Measurements from ENCODE around the gene RMND5A. TPM values are rescaled to one million over a fixed set of nuclear protein-coding genes. Genes with fewer than 3 reads are reported as not detected.
A peak's percentile ranks its signal among the peaks of the same experiment; 100 is the strongest.
"Not testable (repeated sequence)": the region's sequence is repeated elsewhere in the genome, so short reads cannot be mapped to it uniquely, and the experiment has no call there.

RMND5A gene
- total and polyA plus RNA-seq, 4 donors = 29.4 to 77.9 (median 44.0) TPM

DNA sequence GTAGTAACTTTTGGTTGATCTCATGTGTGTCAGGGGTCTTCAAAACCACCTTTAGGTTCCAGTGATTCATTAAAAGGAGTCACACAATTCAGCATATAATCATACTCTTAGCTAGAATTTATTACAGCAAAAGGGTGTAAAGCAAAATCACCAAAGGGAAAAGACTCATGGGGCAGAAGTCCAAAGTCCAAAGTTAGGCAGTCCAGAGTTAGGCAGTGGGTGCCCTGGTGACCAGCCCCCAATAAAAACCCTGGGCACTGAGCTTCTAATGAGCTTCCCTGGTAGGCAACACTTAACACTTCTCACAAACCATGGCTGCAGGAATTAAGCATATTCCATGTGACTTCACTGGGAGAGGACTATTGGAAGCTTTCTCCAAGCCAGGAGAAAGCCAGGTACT lies 19.4 kb downstream of the RMND5A start:
- H3K36me3 ChIP-seq (ENCODE audit: control insufficient read depth, insufficient read depth, low read length); H3K4me1 ChIP-seq (ENCODE audit: control insufficient read depth, insufficient read depth, low read length); H3K27me3 ChIP-seq (ENCODE audit: control insufficient read depth, insufficient read depth, low read length); H3K27ac ChIP-seq (ENCODE audit: low read depth, low read length); DNase-seq (ENCODE audit: low read depth in 4 of 6, low spot score in 6 of 6); H3K9me3 ChIP-seq (ENCODE audit: control insufficient read depth, insufficient read depth, low read length); H3K4me3 ChIP-seq (ENCODE audit: low read depth, low read length): not testable (repeated sequence)

- not testable (repeated sequence) for H3K27me3 ChIP-seq (ENCODE audit: control insufficient read depth, insufficient read depth, low read length); H3K9me3 ChIP-seq (ENCODE audit: control insufficient read depth, insufficient read depth, low read length); H3K36me3 ChIP-seq (ENCODE audit: control insufficient read depth, insufficient read depth, low read length); H3K4me1 ChIP-seq (ENCODE audit: control insufficient read depth, insufficient read depth, low read length); DNase-seq (ENCODE audit: low read depth in 4 of 6, low spot score in 6 of 6); H3K27ac ChIP-seq (ENCODE audit: low read depth, low read length); H3K4me3 ChIP-seq (ENCODE audit: low read depth, low read length)
- WGBS (ENCODE audit: insufficient coverage) = no CpG with 5 or more reads among the region's 11 CpGs
Measured at GRCh38 chr2:86739889-86740288, 19.8 kb downstream of the RMND5A start.

- not testable (repeated sequence) for H3K27ac ChIP-seq (ENCODE audit: low read depth, low read length); H3K9me3 ChIP-seq (ENCODE audit: control insufficient read depth, insufficient read depth, low read length); DNase-seq (ENCODE audit: low read depth in 4 of 6, low spot score in 6 of 6); H3K36me3 ChIP-seq (ENCODE audit: control insufficient read depth, insufficient read depth, low read length); H3K27me3 ChIP-seq (ENCODE audit: control insufficient read depth, insufficient read depth, low read length); H3K4me1 ChIP-seq (ENCODE audit: control insufficient read depth, insufficient read depth, low read length); H3K4me3 ChIP-seq (ENCODE audit: low read depth, low read length)
- no CpG with 5 or more reads among the region's 4 CpGs for WGBS (ENCODE audit: insufficient coverage)
Measured at GRCh38 chr2:86741889-86742498, 21.9 kb downstream of the RMND5A start.

DNA sequence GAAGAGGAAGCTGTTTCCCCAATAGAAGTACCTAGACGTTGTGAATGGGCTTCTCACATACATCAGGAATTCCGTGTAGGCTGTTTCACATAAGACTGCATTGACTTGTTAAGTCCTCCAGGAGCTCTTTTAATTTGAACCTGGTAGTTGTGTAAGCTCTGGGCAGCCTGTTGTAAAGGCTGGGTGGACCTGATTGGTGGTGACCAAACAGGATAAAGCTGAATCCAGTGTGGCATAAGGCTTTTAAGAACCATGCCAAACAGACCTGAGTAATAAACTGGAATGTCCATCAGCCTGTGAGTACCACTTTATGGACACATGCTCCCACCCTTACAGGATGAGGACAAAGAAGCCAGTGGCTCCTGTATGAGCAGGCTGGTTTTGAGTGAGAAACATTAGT lies 24.1 kb downstream of the RMND5A start:
- 57% methylated on average over 2 of the region's 2 CpGs for WGBS (ENCODE audit: insufficient coverage)
- H3K9me3 ChIP-seq (ENCODE audit: control insufficient read depth, insufficient read depth, low read length) = no peaks in the 10 kb centered on the region
- no peak overlapping the region for H3K4me3 ChIP-seq (ENCODE audit: low read depth, low read length)
- no peak overlapping the region for H3K27ac ChIP-seq (ENCODE audit: low read depth, low read length)
- H3K36me3 ChIP-seq (ENCODE audit: control insufficient read depth, insufficient read depth, low read length) = no peaks in the 10 kb centered on the region
- H3K4me1 ChIP-seq (ENCODE audit: control insufficient read depth, insufficient read depth, low read length) = no peaks in the 10 kb centered on the region
- no peaks in the 10 kb centered on the region for H3K27me3 ChIP-seq (ENCODE audit: control insufficient read depth, insufficient read depth, low read length)
- no peak for DNase-seq (ENCODE audit: low read depth in 4 of 6, low spot score in 6 of 6)

DNA sequence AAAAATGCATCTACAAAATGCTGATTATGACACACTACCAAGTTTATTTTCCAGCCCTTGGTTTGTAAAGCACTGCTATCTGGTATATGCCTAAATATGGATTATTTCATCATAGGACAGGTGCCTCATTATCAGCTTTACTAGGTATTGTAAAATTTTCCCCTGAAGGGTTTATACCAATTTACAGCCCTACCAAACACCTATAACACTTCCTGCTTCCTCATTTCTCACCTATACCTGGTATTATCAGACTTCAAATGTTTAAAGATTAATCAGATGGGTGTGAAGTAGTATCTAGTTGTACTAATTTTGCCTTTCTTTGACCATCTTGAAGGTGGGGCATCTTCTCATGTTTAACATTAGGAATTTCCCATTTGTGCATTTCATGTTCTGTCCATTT lies 26.8 kb downstream of the RMND5A start:
- Histone ChIP-seq H3K27ac (ENCODE audit: low read depth, low read length) (no peak overlapping the region), H3K4me3 (ENCODE audit: low read depth, low read length) (no peak overlapping the region)
- DNase-seq (ENCODE audit: low read depth in 4 of 6, low spot score in 6 of 6) = no peak

DNA sequence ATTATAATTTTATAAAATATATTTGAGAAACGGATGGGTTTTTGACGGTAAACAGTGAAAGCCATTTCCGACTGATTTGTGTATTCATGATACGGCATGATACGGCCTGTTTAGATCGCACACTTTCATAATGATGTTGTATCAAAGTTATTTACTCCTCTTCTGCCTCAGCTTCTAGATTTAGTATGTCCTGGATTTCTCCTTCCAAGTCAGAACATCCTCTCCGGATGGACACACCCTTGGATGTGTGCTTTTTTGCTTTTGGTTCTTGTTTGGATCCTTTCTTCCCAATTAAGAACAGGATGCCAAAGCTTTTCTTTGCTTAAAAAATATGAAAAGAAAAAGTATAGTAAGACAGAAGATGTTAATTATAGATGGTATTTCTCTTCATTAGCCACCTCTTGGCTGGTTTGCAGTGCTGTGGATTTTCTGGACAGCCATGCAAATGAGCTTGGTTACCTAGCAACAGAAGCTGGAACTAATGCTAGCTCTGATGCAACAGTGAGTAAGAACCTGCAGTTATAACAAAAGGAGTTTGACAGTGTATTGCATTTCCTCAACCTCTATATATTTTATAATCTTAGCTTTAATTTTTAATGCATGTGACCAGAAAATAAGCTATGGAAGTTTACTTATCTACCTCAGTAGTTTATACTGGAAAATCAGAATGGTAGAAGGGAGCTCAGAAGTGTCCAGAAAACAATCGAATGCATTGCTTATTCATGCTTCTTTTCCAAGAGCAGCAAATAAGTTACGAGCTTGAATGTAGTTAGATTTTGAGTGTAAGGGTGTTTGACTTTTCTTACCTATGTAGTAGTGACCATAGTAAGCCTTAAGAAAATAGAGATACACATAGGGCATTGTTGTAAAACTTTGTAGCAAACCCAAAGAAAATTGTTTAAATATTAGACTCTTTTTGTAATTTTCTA lies 27.9 kb downstream of the RMND5A start:
- Histone ChIP-seq H3K9me3 (ENCODE audit: control insufficient read depth, insufficient read depth, low read length) (peaks cover 7% of the 10 kb centered on the region), H3K27me3 (ENCODE audit: control insufficient read depth, insufficient read depth, low read length) (no peaks in the 10 kb centered on the region), H3K27ac (ENCODE audit: low read depth, low read length) (peak overlapping the region; percentile 18), H3K36me3 (ENCODE audit: control insufficient read depth, insufficient read depth, low read length) (no peaks in the 10 kb centered on the region), H3K4me1 (ENCODE audit: control insufficient read depth, insufficient read depth, low read length) (no peaks in the 10 kb centered on the region), H3K4me3 (ENCODE audit: low read depth, low read length) (no peak overlapping the region)
- DNase-seq (ENCODE audit: low read depth in 4 of 6, low spot score in 6 of 6) = peak in 5 of 6 donors; percentile 47 to 91 (median 66)
- WGBS (ENCODE audit: insufficient coverage) = no CpG with 5 or more reads among the region's 9 CpGs

More for the DNA sequence above, 26.8 kb downstream of the RMND5A start:
- peaks cover 7% of the 10 kb centered on the region for H3K9me3 ChIP-seq (ENCODE audit: control insufficient read depth, insufficient read depth, low read length)
- H3K27me3 ChIP-seq (ENCODE audit: control insufficient read depth, insufficient read depth, low read length) = no peaks in the 10 kb centered on the region
- no peaks in the 10 kb centered on the region for H3K4me1 ChIP-seq (ENCODE audit: control insufficient read depth, insufficient read depth, low read length)
- no peaks in the 10 kb centered on the region for H3K36me3 ChIP-seq (ENCODE audit: control insufficient read depth, insufficient read depth, low read length)

- no peaks in the 10 kb centered on the region for H3K4me1 ChIP-seq (ENCODE audit: control insufficient read depth, insufficient read depth, low read length)
- no CpG with 5 or more reads among the region's 3 CpGs for WGBS (ENCODE audit: insufficient coverage)
- H3K27ac ChIP-seq (ENCODE audit: low read depth, low read length) = no peak overlapping the region
- DNase-seq (ENCODE audit: low read depth in 4 of 6, low spot score in 6 of 6) = no peak
- H3K9me3 ChIP-seq (ENCODE audit: control insufficient read depth, insufficient read depth, low read length) = peaks cover 7% of the 10 kb centered on the region
- no peaks in the 10 kb centered on the region for H3K36me3 ChIP-seq (ENCODE audit: control insufficient read depth, insufficient read depth, low read length)
- H3K27me3 ChIP-seq (ENCODE audit: control insufficient read depth, insufficient read depth, low read length) = no peaks in the 10 kb centered on the region
- H3K4me3 ChIP-seq (ENCODE audit: low read depth, low read length) = no peak overlapping the region
Measured at GRCh38 chr2:86750240-86750839, 30.2 kb downstream of the RMND5A start.

- Histone ChIP-seq H3K9me3 (ENCODE audit: control insufficient read depth, insufficient read depth, low read length) (peaks cover 7% of the 10 kb centered on the region), H3K27ac (ENCODE audit: low read depth, low read length) (no peak overlapping the region), H3K4me3 (ENCODE audit: low read depth, low read length) (no peak overlapping the region), H3K4me1 (ENCODE audit: control insufficient read depth, insufficient read depth, low read length) (no peaks in the 10 kb centered on the region), H3K36me3 (ENCODE audit: control insufficient read depth, insufficient read depth, low read length) (peaks cover 7% of the 10 kb centered on the region), H3K27me3 (ENCODE audit: control insufficient read depth, insufficient read depth, low read length) (no peaks in the 10 kb centered on the region)
- no peak for DNase-seq (ENCODE audit: low read depth in 4 of 6, low spot score in 6 of 6)
- 67% methylated on average over 1 of the region's 1 CpG for WGBS (ENCODE audit: insufficient coverage)
Measured at GRCh38 chr2:86751778-86752177, 31.7 kb downstream of the RMND5A start.

- no peaks in the 10 kb centered on the region for H3K4me1 ChIP-seq (ENCODE audit: control insufficient read depth, insufficient read depth, low read length)
- no peaks in the 10 kb centered on the region for H3K27me3 ChIP-seq (ENCODE audit: control insufficient read depth, insufficient read depth, low read length)
- no peak for DNase-seq (ENCODE audit: low read depth in 4 of 6, low spot score in 6 of 6)
- H3K4me3 ChIP-seq (ENCODE audit: low read depth, low read length) = no peak overlapping the region
- peak overlapping the region; percentile 36 for H3K27ac ChIP-seq (ENCODE audit: low read depth, low read length)
- peaks cover 11% of the 10 kb centered on the region for H3K36me3 ChIP-seq (ENCODE audit: control insufficient read depth, insufficient read depth, low read length)
- WGBS (ENCODE audit: insufficient coverage) = 100% methylated on average over 2 of the region's 3 CpGs
- peaks cover 7% of the 10 kb centered on the region for H3K9me3 ChIP-seq (ENCODE audit: control insufficient read depth, insufficient read depth, low read length)
Measured at GRCh38 chr2:86752934-86753333, 32.8 kb downstream of the RMND5A start.

DNA sequence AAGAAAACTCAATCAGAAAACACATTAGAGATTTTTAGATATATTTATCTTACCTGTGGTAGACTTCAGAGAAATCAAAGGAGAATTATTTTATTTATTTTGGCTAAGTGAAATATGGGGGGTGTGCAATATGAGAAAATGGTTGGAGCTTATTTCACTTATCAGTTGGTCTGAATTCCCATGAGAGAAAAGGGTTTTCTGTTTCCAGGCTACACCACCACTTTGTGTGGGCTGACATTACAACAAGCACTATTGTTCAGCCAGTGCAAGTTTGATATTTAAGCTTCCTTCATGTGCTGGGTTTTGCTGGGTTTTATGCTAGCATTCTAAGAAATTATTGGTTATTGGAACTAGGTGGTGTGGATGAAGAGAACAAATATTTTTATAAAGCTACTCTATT lies 33.5 kb downstream of the RMND5A start:
- Histone ChIP-seq H3K4me1 (ENCODE audit: control insufficient read depth, insufficient read depth, low read length) (no peaks in the 10 kb centered on the region), H3K27me3 (ENCODE audit: control insufficient read depth, insufficient read depth, low read length) (no peaks in the 10 kb centered on the region), H3K27ac (ENCODE audit: low read depth, low read length) (peak overlapping the region; percentile 36), H3K4me3 (ENCODE audit: low read depth, low read length) (no peak overlapping the region), H3K36me3 (ENCODE audit: control insufficient read depth, insufficient read depth, low read length) (peaks cover 11% of the 10 kb centered on the region), H3K9me3 (ENCODE audit: control insufficient read depth, insufficient read depth, low read length) (peaks cover 7% of the 10 kb centered on the region)
- DNase-seq (ENCODE audit: low read depth in 4 of 6, low spot score in 6 of 6) = no peak
